GM12891 (cell line): Measurements from ENCODE around the gene CLASP2.
"Not testable (repeated sequence)": the region's sequence is repeated elsewhere in the genome, so short reads cannot be mapped to it uniquely, and the experiment has no call there.

Experiments
- POLR2A ChIP-seq: IDR thresholded peaks from 2 replicates; pipeline ENCODE4 v1.6.1; 2011; ENCODE audit warnings: low read depth, low read length, control low read depth
- POLR2AphosphoS5 ChIP-seq: IDR thresholded peaks from 2 replicates; pipeline ENCODE4 v1.6.1; 2011; ENCODE audit warnings: low read depth, low read length, control low read depth
- SPI1 ChIP-seq: IDR thresholded peaks from 2 replicates; pipeline ENCODE4 v1.6.1; 2011; ENCODE audit warnings: low read depth, low read length, control low read depth
- TAF1 ChIP-seq: IDR thresholded peaks from 2 replicates; pipeline ENCODE4 v1.6.1; 2011; ENCODE audit warnings: low read depth, low read length, control low read depth

GRCh38 chr3:33447256-33447625, 270.8 kb downstream of the CLASP2 start:
- not testable (repeated sequence) for TF ChIP-seq TAF1, POLR2A, POLR2AphosphoS5, SPI1
